ENCODE data around the gene OTOP1.
"Not testable (repeated sequence)": the region's sequence is repeated elsewhere in the genome, so short reads cannot be mapped to it uniquely, and the experiment has no call there.

OTOP1 gene

DNA sequence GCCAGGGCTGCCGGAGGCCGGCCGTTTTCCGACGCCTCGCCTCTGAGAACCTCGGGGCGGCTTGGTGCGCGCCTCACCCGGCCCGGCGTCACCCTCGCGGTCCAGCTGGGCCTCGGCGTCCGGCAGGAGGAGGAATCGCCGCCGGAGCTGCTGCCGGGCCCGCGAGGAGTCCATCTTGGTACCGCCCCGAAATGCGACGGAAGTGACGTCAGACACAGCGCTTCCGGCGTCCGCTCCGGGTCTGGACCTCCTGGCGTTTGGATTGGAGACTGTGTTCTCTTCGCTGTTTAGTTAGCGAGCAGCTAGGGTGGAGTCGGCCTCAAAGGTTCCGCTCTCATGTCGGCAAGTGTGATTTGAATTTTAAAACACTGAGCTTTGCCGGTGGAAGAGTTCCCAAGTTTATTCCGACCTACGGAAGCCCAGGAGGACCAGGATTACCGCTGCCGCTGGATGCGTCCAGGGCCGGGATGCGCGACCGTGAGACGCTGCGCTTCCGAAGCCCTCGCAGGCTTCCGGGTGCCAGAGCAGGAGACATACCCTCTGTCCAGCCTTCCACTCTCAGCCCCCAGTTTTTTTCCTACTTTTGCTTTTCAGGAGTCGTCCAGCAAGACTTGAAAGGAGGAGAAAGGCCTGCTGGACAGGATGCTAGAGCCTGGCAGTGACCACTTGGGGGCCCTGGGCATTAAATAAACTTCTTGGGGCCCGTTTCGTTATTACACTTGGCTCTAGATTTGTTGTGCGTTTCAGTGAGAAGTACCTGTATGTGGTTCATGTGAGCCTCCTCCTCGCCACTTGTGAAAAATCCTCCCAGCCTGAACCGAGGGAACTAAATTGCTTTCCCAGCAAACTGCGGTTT is 21.5 kb upstream of the OTOP1 start, which contains the start of gene TMEM128:
Gene TMEM128 (minus strand): TSS at position 195 of the 856 bp plus-strand sequence. CDS start 21 bp downstream, at position 174.
- TF ChIP-seq, protein P1, sequence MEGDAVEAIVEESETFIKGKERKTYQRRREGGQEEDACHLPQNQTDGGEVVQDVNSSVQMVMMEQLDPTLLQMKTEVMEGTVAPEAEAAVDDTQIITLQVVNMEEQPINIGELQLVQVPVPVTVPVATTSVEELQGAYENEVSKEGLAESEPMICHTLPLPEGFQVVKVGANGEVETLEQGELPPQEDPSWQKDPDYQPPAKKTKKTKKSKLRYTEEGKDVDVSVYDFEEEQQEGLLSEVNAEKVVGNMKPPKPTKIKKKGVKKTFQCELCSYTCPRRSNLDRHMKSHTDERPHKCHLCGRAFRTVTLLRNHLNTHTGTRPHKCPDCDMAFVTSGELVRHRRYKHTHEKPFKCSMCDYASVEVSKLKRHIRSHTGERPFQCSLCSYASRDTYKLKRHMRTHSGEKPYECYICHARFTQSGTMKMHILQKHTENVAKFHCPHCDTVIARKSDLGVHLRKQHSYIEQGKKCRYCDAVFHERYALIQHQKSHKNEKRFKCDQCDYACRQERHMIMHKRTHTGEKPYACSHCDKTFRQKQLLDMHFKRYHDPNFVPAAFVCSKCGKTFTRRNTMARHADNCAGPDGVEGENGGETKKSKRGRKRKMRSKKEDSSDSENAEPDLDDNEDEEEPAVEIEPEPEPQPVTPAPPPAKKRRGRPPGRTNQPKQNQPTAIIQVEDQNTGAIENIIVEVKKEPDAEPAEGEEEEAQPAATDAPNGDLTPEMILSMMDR (IDR thresholded peaks at IDR 0.05; ENCODE audit: low read depth, low read length), result no peak
- no peak for TF ChIP-seq EZH2phosphoT487 (IDR thresholded peaks at IDR 0.05; ENCODE audit: low read depth)
- Histone ChIP-seq H3K9ac (ENCODE audit: low read length) (peak within 1 kb of the TSS; percentile 81), H3K4me1 (ENCODE audit: low read length) (peaks cover 16% of the 10 kb centered on the region), H3K4me3 (ENCODE audit: low read length) (peak within 1 kb of the TSS; percentile 88), H3K4me2 (ENCODE audit: low read length) (peak within 1 kb of the TSS; percentile 94), H3K9me3 (ENCODE audit: insufficient read depth, low read length) (no peaks in the 10 kb centered on the region), H3K27ac (ENCODE audit: low read length) (peak within 1 kb of the TSS; percentile 81), H3K36me3 (replicated peaks; ENCODE audit: low read depth, low read length) (peaks cover 19% of the 10 kb centered on the region), H4K20me1 (ENCODE audit: insufficient read depth, low read length) (no peaks in the 10 kb centered on the region), H2AFZ (ENCODE audit: low read depth, low read length) (peak within 1 kb of the TSS; percentile 82), H3K27me3 (ENCODE audit: low read depth, low read length) (no peaks in the 10 kb centered on the region), H3K79me2 (ENCODE audit: low read length) (peaks cover 20% of the 10 kb centered on the region)

DNA sequence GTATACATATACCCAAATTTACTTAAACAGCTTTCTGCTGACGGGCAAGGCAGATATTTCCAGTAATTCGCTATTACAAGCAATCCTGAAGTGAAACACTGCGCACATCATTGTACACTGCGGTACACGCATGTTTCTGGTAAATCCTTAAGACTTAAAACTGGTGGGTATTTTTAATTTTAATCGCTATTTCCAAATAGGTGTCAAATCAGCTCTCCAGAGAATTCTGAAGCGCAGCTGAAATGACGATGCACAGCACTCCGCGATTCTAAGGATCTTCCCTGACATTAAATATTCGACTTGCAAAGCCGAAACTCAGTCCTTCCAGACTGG is 20.9 kb upstream of the OTOP1 start:
- H3K4me2 ChIP-seq (ENCODE audit: low read length), result peak overlapping the region; percentile 91

DNA sequence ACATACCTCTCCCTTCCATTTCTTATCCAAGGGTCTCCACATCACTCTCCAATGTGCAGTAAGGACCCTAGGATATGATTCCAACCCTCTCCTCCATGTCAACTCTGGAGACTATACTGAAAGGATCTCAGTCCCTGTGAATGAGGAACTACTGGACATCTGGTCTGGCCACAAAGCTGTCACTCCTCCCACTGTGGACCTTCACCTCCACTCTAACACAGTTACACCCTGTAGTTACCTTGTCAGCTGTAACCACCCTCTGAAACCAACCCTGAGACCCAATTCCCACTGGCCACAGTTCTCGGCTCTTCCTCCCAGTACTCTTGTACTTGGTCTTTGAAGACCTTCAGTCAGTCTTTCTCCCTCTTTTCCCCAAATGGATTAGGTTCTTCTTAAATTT is 18.4 kb upstream of the OTOP1 start:
- Histone ChIP-seq H3K79me2 (ENCODE audit: low read length) (peaks cover 20% of the 10 kb centered on the region), H3K9me3 (ENCODE audit: insufficient read depth, low read length) (no peaks in the 10 kb centered on the region), H2AFZ (ENCODE audit: low read depth, low read length) (no peak overlapping the region), H3K36me3 (replicated peaks; ENCODE audit: low read depth, low read length) (peaks cover 29% of the 10 kb centered on the region), H3K4me2 (ENCODE audit: low read length) (no peak overlapping the region), H3K27ac (ENCODE audit: low read length) (no peak overlapping the region), H4K20me1 (ENCODE audit: insufficient read depth, low read length) (no peaks in the 10 kb centered on the region), H3K4me1 (ENCODE audit: low read length) (peaks cover 11% of the 10 kb centered on the region), H3K27me3 (ENCODE audit: low read depth, low read length) (no peaks in the 10 kb centered on the region), H3K9ac (ENCODE audit: low read length) (no peak overlapping the region), H3K4me3 (ENCODE audit: low read length) (no peak overlapping the region)
- TF ChIP-seq EZH2phosphoT487 (IDR thresholded peaks at IDR 0.05; ENCODE audit: low read depth), result no peak
- TF ChIP-seq, protein P1 (IDR thresholded peaks at IDR 0.05; ENCODE audit: low read depth, low read length), result no peak

More for the DNA sequence above, 20.9 kb upstream of the OTOP1 start:
- peak overlapping the region; percentile 88 for H3K4me3 ChIP-seq (ENCODE audit: low read length)
- peak overlapping the region; percentile 81 for H3K27ac ChIP-seq (ENCODE audit: low read length)
- H3K9me3 ChIP-seq (ENCODE audit: insufficient read depth, low read length), result no peaks in the 10 kb centered on the region
- H3K9ac ChIP-seq (ENCODE audit: low read length), result peak overlapping the region; percentile 81
- H2AFZ ChIP-seq (ENCODE audit: low read depth, low read length), result peak overlapping the region; percentile 72
- peaks cover 19% of the 10 kb centered on the region for H3K36me3 ChIP-seq (replicated peaks; ENCODE audit: low read depth, low read length)
- no peaks in the 10 kb centered on the region for H3K27me3 ChIP-seq (ENCODE audit: low read depth, low read length)
- TF ChIP-seq, protein P1 (IDR thresholded peaks at IDR 0.05; ENCODE audit: low read depth, low read length), result no peak
- TF ChIP-seq EZH2phosphoT487 (IDR thresholded peaks at IDR 0.05; ENCODE audit: low read depth), result no peak
- H4K20me1 ChIP-seq (ENCODE audit: insufficient read depth, low read length), result no peaks in the 10 kb centered on the region
- H3K4me1 ChIP-seq (ENCODE audit: low read length), result peaks cover 11% of the 10 kb centered on the region
- H3K79me2 ChIP-seq (ENCODE audit: low read length), result peaks cover 20% of the 10 kb centered on the region

DNA sequence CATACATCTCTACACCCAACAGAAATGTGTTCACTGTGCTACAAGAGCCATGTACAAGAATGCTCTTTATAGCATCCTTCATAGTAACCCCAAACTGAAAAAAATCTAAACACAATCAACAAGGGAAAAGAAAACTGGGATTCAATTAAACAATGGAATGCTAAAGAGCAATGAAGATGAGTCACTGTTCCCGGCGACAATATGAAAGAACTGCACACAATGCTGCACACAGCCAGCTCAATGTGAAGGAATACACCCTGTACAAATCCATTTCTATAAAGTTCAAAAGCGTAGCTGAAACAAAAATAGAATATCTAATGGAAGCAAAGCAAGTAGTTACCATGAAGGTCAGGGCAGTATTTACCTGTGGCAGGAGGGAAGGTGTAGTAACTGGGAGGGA is 12.8 kb upstream of the OTOP1 start:
- not testable (repeated sequence) for H3K9ac ChIP-seq (ENCODE audit: low read length); H3K79me2 ChIP-seq (ENCODE audit: low read length); H3K9me3 ChIP-seq (ENCODE audit: insufficient read depth, low read length); H3K4me2 ChIP-seq (ENCODE audit: low read length); H2AFZ ChIP-seq (ENCODE audit: low read depth, low read length); H3K27me3 ChIP-seq (ENCODE audit: low read depth, low read length); H3K27ac ChIP-seq (ENCODE audit: low read length); H4K20me1 ChIP-seq (ENCODE audit: insufficient read depth, low read length); H3K4me3 ChIP-seq (ENCODE audit: low read length); H3K4me1 ChIP-seq (ENCODE audit: low read length)
- H3K36me3 ChIP-seq (replicated peaks; ENCODE audit: low read depth, low read length), result peaks cover 22% of the 10 kb centered on the region

All from OCI-LY3 (cell line).